ENCODE results near the gene UPK3BL2. TPM values are rescaled to one million over a fixed set of nuclear protein-coding genes. Genes with fewer than 3 reads are reported as not detected.
"Not testable (repeated sequence)": the region's sequence is repeated elsewhere in the genome, so short reads cannot be mapped to it uniquely, and the experiment has no call there.

Gene UPK3BL2
- total and polyA plus RNA-seq, 10 donors: 11.5 to 31.0 (median 23.7) TPM

DNA sequence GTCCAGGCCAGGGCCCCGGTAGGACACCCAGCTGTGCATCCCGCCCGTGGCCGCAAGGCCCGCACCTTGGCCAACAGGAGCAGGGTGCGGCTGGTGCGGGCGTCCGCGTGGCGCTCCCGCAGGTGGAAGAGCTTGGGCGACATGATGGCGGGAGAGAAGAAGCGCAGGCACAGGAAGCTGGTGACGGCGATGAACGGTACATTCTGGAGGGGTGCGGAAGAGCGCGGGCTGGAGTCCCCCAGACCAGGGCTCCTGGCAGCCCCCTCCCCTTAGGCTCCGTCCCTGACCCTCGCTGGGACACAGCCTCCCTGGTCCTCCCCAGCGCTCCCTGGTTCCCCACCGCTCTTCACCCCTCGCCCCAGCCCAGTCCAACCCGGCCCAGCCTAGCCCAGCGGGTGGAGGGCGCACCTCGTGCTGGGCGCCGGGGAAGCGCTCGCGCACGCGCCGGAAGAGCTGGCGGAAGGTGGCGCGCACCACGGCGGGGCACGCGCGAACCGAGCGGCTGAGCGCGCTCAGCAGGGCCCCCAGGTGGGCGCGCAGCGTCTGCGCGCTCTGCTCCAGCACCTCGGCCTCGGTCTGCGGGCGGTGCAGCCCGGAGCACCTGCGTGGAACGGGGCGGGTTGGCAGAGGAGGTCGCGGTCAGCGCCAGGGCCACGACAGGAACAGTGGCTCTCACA lies 48.9 kb downstream of the UPK3BL2 start:
- H3K36me3 ChIP-seq; H3K27ac ChIP-seq; H3K4me1 ChIP-seq; H3K4me3 ChIP-seq; DNase-seq; intact Hi-C loops (cut with DNase I; ENCODE audit: low total_unique reads); H3K9me3 ChIP-seq; H3K27me3 ChIP-seq (replicated peaks in 1 of 7): not testable (repeated sequence)
- no CpG with 5 or more reads among the region's 67 CpGs for WGBS, 5 donors

DNA sequence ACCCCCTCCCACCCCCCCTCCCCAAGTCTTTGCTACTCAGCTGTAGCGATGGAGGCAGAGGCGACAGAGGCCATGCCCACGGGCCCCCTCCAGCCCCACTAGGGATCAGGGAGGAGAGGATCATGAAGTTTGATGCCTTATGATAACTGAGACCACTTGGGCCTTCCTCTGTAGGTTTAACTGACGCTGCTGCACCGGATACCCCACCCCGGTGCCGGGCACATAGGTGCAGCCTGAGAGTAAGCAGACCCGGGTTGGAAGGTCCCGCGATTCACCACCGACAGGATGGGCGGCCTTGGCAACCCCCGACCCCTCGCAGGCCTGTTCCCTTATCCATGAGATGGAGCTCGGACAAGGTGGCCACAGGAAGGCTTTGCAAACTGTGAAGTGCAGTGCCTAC lies 49.5 kb downstream of the UPK3BL2 start:
- peak overlapping the region in 5 of 8 donors; percentile 23 to 49 (median 38) for H3K4me3 ChIP-seq
- intact Hi-C loops (cut with DNase I; ENCODE audit: low total_unique reads): not testable (repeated sequence)
- WGBS, 5 donors: 21 to 42% (median 22%) methylated on average over 4 to 5 of the region's 15 CpGs; no CpG with 5 or more reads in 2 of the 5 donors

DNA sequence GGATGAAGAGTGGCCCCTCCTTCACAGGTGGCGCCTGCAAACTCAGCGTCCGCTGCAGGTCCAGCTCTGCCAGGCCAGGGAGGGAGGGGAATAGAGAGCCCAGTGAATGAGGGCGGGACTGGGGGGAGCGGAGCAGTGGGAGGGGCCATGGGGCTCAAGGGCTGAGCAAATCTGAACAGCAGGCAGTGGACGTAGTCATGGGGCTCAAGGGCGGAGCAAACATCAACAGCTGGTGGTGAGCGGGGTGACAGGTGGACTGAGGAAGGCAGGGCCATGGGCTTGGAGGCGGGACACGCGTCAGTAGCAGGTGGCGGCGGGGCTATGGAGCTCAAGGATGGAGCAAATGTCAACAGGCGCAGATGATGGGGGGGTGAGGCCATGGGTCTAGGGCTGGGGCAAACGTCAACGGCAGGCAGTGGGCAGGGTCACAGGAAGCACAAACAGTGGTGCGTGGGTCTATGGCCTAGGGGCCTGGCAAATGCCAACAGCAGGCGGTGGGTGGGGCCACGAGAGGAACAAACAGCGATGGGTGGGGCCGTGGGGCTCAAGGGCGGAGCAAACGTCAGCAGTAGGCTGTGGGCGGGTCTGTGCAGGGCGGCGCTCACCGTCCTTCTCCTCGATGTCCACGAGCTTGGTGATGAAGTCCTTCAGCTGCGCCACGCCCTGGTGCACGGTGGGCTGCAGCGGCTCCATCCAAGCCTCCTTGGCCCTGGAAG lies 50.1 kb downstream of the UPK3BL2 start:
- H3K36me3 ChIP-seq; H3K27me3 ChIP-seq (replicated peaks in 1 of 7); H3K9me3 ChIP-seq; intact Hi-C loops (cut with DNase I; ENCODE audit: low total_unique reads); H3K4me1 ChIP-seq; H3K27ac ChIP-seq; DNase-seq: not testable (repeated sequence)
- no CpG with 5 or more reads among the region's 33 CpGs for WGBS, 5 donors
- peak overlapping the region in 1 of 8 donors; percentile 49 for H3K4me3 ChIP-seq

More for the DNA sequence above, 49.5 kb downstream of the UPK3BL2 start:
- not testable (repeated sequence) for H3K4me1 ChIP-seq; H3K27me3 ChIP-seq (replicated peaks in 1 of 7); H3K36me3 ChIP-seq; H3K9me3 ChIP-seq
- peak overlapping the region in 3 of 8 donors; percentile 62 to 69 (median 63) for H3K27ac ChIP-seq
- peak; percentile 78 for DNase-seq

DNA sequence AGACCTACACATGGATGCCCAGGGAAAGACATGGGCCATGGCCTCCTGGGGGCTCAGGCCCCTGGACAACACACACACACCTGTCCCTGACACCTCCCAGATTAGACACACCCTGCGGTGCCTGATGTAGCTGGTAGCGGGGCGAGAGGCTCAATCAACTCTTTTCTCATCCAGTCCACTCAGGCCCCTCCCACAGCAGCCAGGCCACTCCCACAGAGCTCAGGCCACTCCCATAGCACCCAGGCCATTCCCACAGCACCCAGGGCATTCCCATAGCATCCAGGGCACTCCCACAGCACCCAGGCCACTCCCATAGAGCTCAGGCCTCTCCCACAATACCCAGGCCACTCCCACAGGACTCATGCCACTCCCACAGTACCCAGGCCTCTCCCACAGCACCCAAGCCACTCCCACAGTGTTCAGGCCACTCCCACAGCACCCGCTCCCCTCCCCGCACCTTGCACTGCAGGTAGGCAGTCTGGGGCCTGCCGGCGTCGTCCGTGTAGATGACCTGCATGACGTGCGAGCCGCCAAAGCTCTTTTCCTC lies 52.9 kb downstream of the UPK3BL2 start:
- H3K27ac ChIP-seq; intact Hi-C loops (cut with DNase I; ENCODE audit: low total_unique reads); H3K36me3 ChIP-seq; H3K4me3 ChIP-seq; H3K9me3 ChIP-seq; H3K27me3 ChIP-seq (replicated peaks in 1 of 7); H3K4me1 ChIP-seq: not testable (repeated sequence)
- DNase-seq: peak; percentile 77
- WGBS, 5 donors: 85 to 91% (median 90%) methylated on average over 2 to 3 of the region's 12 CpGs; no CpG with 5 or more reads in 2 of the 5 donors

Other genes starting within 250 kb of the UPK3BL2 start
- gene SPDYE6, start 187.3 kb downstream of the UPK3BL2 start, total RNA-seq: not detected
- gene SPDYE6, start 187.3 kb downstream of the UPK3BL2 start, polyA plus RNA-seq: under 1 TPM in 1 of 3 donors, not detected in 2; 0.06 TPM
- gene PRKRIP1, start 147.3 kb downstream of the UPK3BL2 start, total RNA-seq: 10 to 100 TPM; 25.0 to 33.4 (median 28.8) TPM
- 10 to 100 TPM; 27.4 to 45.7 (median 43.6) TPM for gene PRKRIP1, start 147.3 kb downstream of the UPK3BL2 start, polyA plus RNA-seq
- 100 to 1,000 TPM in 3 of 7 donors, 10 to 100 TPM in 4; 75.3 to 146 (median 90.5) TPM for gene ORAI2, start 110.1 kb downstream of the UPK3BL2 start, total RNA-seq
- gene ORAI2, start 110.1 kb downstream of the UPK3BL2 start, polyA plus RNA-seq: 10 to 100 TPM; 31.5 to 74.4 (median 35.4) TPM
- gene ALKBH4, start 78.8 kb downstream of the UPK3BL2 start, total RNA-seq: 10 to 100 TPM in 6 of 7 donors, 1 to 10 TPM in 1; 9.6 to 15.1 (median 10.7) TPM
- 10 to 100 TPM in 1 of 3 donors, 1 to 10 TPM in 2; 9.0 to 11.1 (median 9.2) TPM for gene ALKBH4, start 78.8 kb downstream of the UPK3BL2 start, polyA plus RNA-seq
- gene LRWD1, start 78.7 kb downstream of the UPK3BL2 start, total RNA-seq: 10 to 100 TPM; 19.9 to 42.2 (median 24.1) TPM
- gene LRWD1, start 78.7 kb downstream of the UPK3BL2 start, polyA plus RNA-seq: 10 to 100 TPM; 22.1 to 37.3 (median 33.7) TPM
- gene POLR2J, start 64.8 kb downstream of the UPK3BL2 start, total RNA-seq: 10 to 100 TPM in 6 of 7 donors, 1 to 10 TPM in 1; 8.4 to 34.5 (median 30.8) TPM
- 10 to 100 TPM; 95.6 to 98.8 (median 96.4) TPM for gene POLR2J, start 64.8 kb downstream of the UPK3BL2 start, polyA plus RNA-seq
- 10 to 100 TPM; 16.7 to 50.5 (median 22.7) TPM for gene RASA4B, start 25.9 kb downstream of the UPK3BL2 start, total RNA-seq
- 10 to 100 TPM; 18.5 to 42.2 (median 24.6) TPM for gene RASA4B, start 25.9 kb downstream of the UPK3BL2 start, polyA plus RNA-seq
- gene SPDYE2, start 7.5 kb upstream of the UPK3BL2 start, total RNA-seq: under 1 TPM in 2 of 7 donors, not detected in 5; 0.37 to 0.52 TPM
- gene SPDYE2, start 7.5 kb upstream of the UPK3BL2 start, polyA plus RNA-seq: under 1 TPM in 1 of 3 donors, not detected in 2; 0.13 TPM
- 10 to 100 TPM; 32.6 to 63.8 (median 44.3) TPM for gene POLR2J3, start 28.9 kb upstream of the UPK3BL2 start, total RNA-seq
- 10 to 100 TPM; 26.9 to 67.3 (median 40.3) TPM for gene POLR2J3, start 28.9 kb upstream of the UPK3BL2 start, polyA plus RNA-seq
- 100 to 1,000 TPM in 1 of 7 donors, 10 to 100 TPM in 6; 48.0 to 119 (median 60.6) TPM for gene RASA4, start 73.1 kb upstream of the UPK3BL2 start, total RNA-seq
- 10 to 100 TPM; 34.5 to 51.2 (median 38.5) TPM for gene RASA4, start 73.1 kb upstream of the UPK3BL2 start, polyA plus RNA-seq
- gene UPK3BL1, start 99.1 kb upstream of the UPK3BL2 start, total RNA-seq: 10 to 100 TPM; 18.5 to 57.4 (median 35.9) TPM
- 100 to 1,000 TPM in 2 of 3 donors, 10 to 100 TPM in 1; 54.5 to 206 (median 108) TPM for gene UPK3BL1, start 99.1 kb upstream of the UPK3BL2 start, polyA plus RNA-seq
- gene SPDYE2B, start 106.6 kb upstream of the UPK3BL2 start, total RNA-seq: not detected
- gene SPDYE2B, start 106.6 kb upstream of the UPK3BL2 start, polyA plus RNA-seq: not detected
- 10 to 100 TPM in 5 of 7 donors, 1 to 10 TPM in 2; 9.3 to 21.1 (median 11.6) TPM for gene POLR2J2, start 128.0 kb upstream of the UPK3BL2 start, total RNA-seq
- gene POLR2J2, start 128.0 kb upstream of the UPK3BL2 start, polyA plus RNA-seq: 1 to 10 TPM in 2 of 3 donors, under 1 TPM in 1; 0.99 to 3.5 (median 3.0) TPM
- gene FAM185A, start 205.3 kb upstream of the UPK3BL2 start, total RNA-seq: 10 to 100 TPM in 5 of 7 donors, 1 to 10 TPM in 2; 6.6 to 22.4 (median 12.4) TPM
- 1 to 10 TPM; 3.1 to 4.2 (median 3.2) TPM for gene FAM185A, start 205.3 kb upstream of the UPK3BL2 start, polyA plus RNA-seq

Measured in spleen (tissue), 11 donors.